Measurements from ENCODE around the gene OR9A4.
"Not testable (repeated sequence)": the region's sequence is repeated elsewhere in the genome, so short reads cannot be mapped to it uniquely, and the experiment has no call there.

Gene OR9A4

GRCh38 chr7:141916099-141916498, at the start of gene OR9A4:
Gene OR9A4, plus strand, starts transcription at chr7:141916399. Its CDS starts 2,477 bp downstream, at chr7:141918876.
- no peak for DNase-seq

- DNase-seq: no peak
These were observed 49.2 kb upstream of the OR9A4 start for GRCh38 chr7:141866974-141867373.

- DNase-seq: no peak
These were observed 43.3 kb upstream of the OR9A4 start for GRCh38 chr7:141872931-141873330.

- no peak for DNase-seq
These were observed 41.4 kb upstream of the OR9A4 start for GRCh38 chr7:141874787-141875186.

- no peak for DNase-seq
These were observed 40.7 kb upstream of the OR9A4 start for GRCh38 chr7:141875453-141875852.

GRCh38 chr7:141876371-141876770, 39.8 kb upstream of the OR9A4 start:
- DNase-seq: no peak

GRCh38 chr7:141877365-141877764, 38.8 kb upstream of the OR9A4 start:
- no peak for DNase-seq

GRCh38 chr7:141880960-141881359, 35.2 kb upstream of the OR9A4 start:
- DNase-seq: no peak

- no peak for DNase-seq
These were observed 31.5 kb upstream of the OR9A4 start for GRCh38 chr7:141884539-141885225.

- no peak for DNase-seq
These were observed 26.9 kb upstream of the OR9A4 start for GRCh38 chr7:141889321-141889720.

- no peak for DNase-seq
These were observed 24.9 kb upstream of the OR9A4 start for GRCh38 chr7:141891336-141891735.

GRCh38 chr7:141899366-141899765, 16.8 kb upstream of the OR9A4 start:
- not testable (repeated sequence) for DNase-seq

GRCh38 chr7:141906285-141906684, 9.9 kb upstream of the OR9A4 start:
- no peak for DNase-seq

GRCh38 chr7:141911391-141911790, 4.8 kb upstream of the OR9A4 start:
- DNase-seq: no peak

GRCh38 chr7:141915565-141915964, 634 bp upstream of the OR9A4 start:
- no peak for DNase-seq

- DNase-seq: no peak
These were observed 4.1 kb downstream of the OR9A4 start for GRCh38 chr7:141920281-141920680.

- no peak for DNase-seq
These were observed 12.1 kb downstream of the OR9A4 start for GRCh38 chr7:141928146-141928844.

- no peak for DNase-seq
These were observed 12.6 kb downstream of the OR9A4 start for GRCh38 chr7:141928845-141929195.

- DNase-seq: no peak
These were observed 14.0 kb downstream of the OR9A4 start for GRCh38 chr7:141930211-141930610.

GRCh38 chr7:141941075-141941474, 24.9 kb downstream of the OR9A4 start:
- DNase-seq: no peak

- no peak for DNase-seq
These were observed 27.6 kb downstream of the OR9A4 start for GRCh38 chr7:141943846-141944245.

- no peak for DNase-seq
These were observed 28.6 kb downstream of the OR9A4 start for GRCh38 chr7:141944811-141945210.

- DNase-seq: no peak
These were observed 29.2 kb downstream of the OR9A4 start for GRCh38 chr7:141945356-141945755.

- no peak for DNase-seq
These were observed 30.6 kb downstream of the OR9A4 start, which contains the start of gene CLEC5A for GRCh38 chr7:141946796-141947195. Gene CLEC5A, minus strand, starts transcription at chr7:141946974. Its CDS starts 682 bp downstream, at chr7:141946292.

- DNase-seq: no peak
These were observed 32.8 kb downstream of the OR9A4 start for GRCh38 chr7:141949021-141949420.

Data from COR-L47 (cell line).